ENCODE results near the gene POLRMT.

Gene POLRMT

GRCh38 chr19:588093-588740 is 45.1 kb downstream of the POLRMT start (continued):
- TF ChIP-seq ELK4 (IDR thresholded peaks at IDR 0.05; ENCODE audit: borderline replicate concordance, low read depth, low read length) (no peak), ZNF518A (tag by site-specific recombination; conservative IDR thresholded peaks at IDR 0.05; ENCODE audit: low read depth) (no peak), AEBP2 (tag by site-specific recombination; IDR thresholded peaks at IDR 0.05; ENCODE audit: borderline replicate concordance) (no peak), KLF16 (tag by site-specific recombination; IDR thresholded peaks at IDR 0.05) (peak; percentile 42; the same call in 1 of the 2 replicates), ZNF555 (tag by site-specific recombination; conservative IDR thresholded peaks at IDR 0.05) (no peak), ZNF654 (tag by site-specific recombination; IDR thresholded peaks at IDR 0.05; ENCODE audit: low read depth) (0 out of 2 replicates have a peak, but pooled peaks have one; percentile 22), TRIM28 (IDR thresholded peaks at IDR 0.05; ENCODE audit: borderline replicate concordance, low read length) (no peak), ZNF155 (tag by site-specific recombination; IDR thresholded peaks at IDR 0.05) (no peak), ZNF16 (tag by site-specific recombination; IDR thresholded peaks at IDR 0.05; ENCODE audit: low read depth) (no peak), ZNF169 (tag by site-specific recombination; IDR thresholded peaks at IDR 0.05) (no peak), ZNF416 (tag by site-specific recombination; IDR thresholded peaks at IDR 0.05) (no peak), ZFP41 (tag by site-specific recombination; IDR thresholded peaks at IDR 0.05; ENCODE audit: borderline replicate concordance) (no peak), ZSCAN4 (tag by site-specific recombination; IDR thresholded peaks at IDR 0.05) (no peak), ZNF280C (tag by site-specific recombination; IDR thresholded peaks at IDR 0.05) (no peak), ZNF514 (tag by site-specific recombination; IDR thresholded peaks at IDR 0.05) (no peak), ATF2 (tag by site-specific recombination; IDR thresholded peaks at IDR 0.05; ENCODE audit: low read depth) (no peak), KLF1 (tag by site-specific recombination; IDR thresholded peaks at IDR 0.05) (peak; percentile 58), ZNF701 (tag by site-specific recombination; IDR thresholded peaks at IDR 0.05) (no peak), ZNF18 (tag by site-specific recombination; IDR thresholded peaks at IDR 0.05) (no peak), ZNF580 (tag by site-specific recombination; IDR thresholded peaks at IDR 0.05) (no peak), ZNF791 (tag by site-specific recombination; IDR thresholded peaks at IDR 0.05) (no peak), ZNF610 (tag by site-specific recombination; IDR thresholded peaks at IDR 0.05; ENCODE audit: borderline replicate concordance) (0 out of 2 replicates have a peak, but pooled peaks have one; percentile 20), ZNF214 (tag by site-specific recombination; IDR thresholded peaks at IDR 0.05; ENCODE audit: borderline replicate concordance) (no peak), ZNF768 (tag by site-specific recombination; IDR thresholded peaks at IDR 0.05) (no peak), ZNF423 (tag by site-specific recombination; IDR thresholded peaks at IDR 0.05) (no peak)
